HG02642 (cell line): ENCODE results near the gene CCDC34.

Source experiments
- ATAC-seq: cut with Tn5 transposase; IDR thresholded peaks from one replicate; pipeline ENCODE4 v1.9.1; 2021; ENCODE audit warnings: mild to moderate bottlenecking; ENCODE audit not compliant: unreplicated experiment, poor library complexity

The CCDC34 gene, protein sequence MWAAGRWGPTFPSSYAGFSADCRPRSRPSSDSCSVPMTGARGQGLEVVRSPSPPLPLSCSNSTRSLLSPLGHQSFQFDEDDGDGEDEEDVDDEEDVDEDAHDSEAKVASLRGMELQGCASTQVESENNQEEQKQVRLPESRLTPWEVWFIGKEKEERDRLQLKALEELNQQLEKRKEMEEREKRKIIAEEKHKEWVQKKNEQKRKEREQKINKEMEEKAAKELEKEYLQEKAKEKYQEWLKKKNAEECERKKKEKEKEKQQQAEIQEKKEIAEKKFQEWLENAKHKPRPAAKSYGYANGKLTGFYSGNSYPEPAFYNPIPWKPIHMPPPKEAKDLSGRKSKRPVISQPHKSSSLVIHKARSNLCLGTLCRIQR

DNA sequence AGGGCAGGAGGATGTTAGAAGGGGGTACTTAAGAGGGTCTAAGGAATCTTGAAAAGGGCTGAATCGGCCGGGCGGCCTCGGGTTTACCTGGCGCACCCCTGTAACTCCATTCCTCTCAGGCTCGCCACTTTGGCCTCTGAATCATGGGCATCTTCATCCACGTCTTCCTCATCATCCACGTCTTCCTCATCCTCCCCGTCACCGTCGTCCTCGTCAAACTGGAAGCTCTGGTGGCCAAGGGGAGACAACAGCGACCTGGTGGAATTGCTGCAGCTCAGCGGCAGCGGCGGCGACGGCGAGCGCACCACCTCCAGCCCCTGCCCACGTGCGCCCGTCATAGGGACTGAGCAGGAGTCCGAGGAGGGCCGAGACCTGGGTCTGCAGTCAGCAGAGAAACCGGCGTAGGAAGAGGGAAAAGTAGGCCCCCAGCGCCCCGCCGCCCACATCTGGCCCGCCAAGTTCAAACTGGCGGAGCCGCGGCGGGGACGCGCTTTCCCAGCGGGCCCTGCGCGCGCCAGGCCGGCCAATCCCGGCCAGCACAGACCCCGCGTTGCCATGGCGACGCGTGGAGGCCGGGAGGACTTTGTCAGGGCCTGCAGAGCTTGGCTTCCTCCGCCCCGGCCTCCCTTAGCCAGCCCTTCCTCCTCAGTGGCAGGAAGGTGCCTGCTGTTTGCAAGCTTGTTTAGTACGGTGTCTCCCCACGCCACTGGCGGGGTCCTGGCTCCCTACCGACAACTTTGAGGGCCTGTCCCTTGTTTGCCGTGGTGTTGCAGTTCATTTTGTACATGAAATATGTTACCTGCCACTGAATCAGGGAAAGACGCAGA is at the start of gene CCDC34:
TSS of gene CCDC34 (minus strand) at position 467 of the 827 bp plus-strand sequence. CDS start at position 446, 21 bp downstream.
- peak; percentile 100 for ATAC-seq

DNA sequence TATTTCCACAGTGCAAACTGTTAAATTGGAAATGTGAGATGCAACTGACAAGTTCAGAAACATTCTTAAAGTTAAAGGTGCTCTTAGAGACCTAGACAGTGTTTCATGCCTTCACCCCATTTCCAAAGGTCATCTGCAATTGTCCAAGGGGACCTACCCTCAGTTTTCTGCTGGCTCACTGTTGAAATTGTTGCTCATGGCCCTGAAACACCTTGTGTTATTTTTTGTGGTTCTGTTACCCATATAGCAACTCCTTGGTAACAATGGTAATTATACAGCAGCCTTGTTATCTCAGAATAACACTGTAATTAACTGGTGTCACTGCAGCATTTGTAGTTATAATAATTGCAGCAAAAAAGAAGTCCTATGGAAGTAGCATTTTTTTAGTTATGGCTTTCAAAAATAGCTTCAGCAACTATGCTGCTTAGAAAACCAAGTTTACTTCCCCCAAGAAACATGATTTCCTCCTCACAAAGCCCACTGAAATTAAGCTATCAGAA is 49.2 kb upstream of the CCDC34 start:
- ATAC-seq = no peak

GRCh38 chr11:27411328-27411727 is 48.3 kb upstream of the CCDC34 start:
- no peak for ATAC-seq

DNA sequence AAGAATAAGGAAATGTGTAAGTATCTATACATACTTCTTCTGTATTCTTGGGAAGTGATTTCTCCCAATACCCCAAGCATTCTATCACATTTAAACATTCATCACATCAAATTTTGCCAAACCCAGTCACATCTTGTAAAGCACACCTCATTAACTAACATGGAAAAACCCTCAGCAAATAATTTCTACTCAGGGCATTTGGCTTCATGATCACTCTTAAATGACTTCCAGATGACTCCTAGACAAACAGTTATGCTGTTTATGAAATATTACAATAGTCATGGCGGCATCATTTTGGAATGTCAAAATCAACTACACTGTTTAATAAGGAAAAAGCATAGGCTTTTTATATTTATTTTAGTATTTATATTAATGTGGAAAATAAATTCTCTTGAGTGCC is 47.3 kb upstream of the CCDC34 start:
- no peak for ATAC-seq

DNA sequence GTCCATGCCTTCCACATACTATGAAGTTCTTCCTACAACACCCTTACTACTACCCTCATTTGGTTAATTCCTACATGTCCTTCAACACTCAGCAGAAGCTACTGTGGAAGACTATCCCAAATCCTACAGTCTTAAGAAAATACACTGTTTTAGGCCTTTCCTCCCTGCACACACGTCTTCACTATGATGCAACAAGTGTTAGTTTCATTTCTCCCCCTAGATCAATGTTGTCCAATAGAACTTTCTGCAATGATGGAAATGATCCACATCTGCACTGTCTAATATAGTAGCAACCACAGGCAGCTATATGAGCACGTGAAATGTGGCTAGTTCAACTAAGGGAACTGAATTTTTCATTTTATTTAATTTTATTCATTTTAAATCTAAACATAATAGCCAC is 46.7 kb upstream of the CCDC34 start:
- ATAC-seq = no peak

DNA sequence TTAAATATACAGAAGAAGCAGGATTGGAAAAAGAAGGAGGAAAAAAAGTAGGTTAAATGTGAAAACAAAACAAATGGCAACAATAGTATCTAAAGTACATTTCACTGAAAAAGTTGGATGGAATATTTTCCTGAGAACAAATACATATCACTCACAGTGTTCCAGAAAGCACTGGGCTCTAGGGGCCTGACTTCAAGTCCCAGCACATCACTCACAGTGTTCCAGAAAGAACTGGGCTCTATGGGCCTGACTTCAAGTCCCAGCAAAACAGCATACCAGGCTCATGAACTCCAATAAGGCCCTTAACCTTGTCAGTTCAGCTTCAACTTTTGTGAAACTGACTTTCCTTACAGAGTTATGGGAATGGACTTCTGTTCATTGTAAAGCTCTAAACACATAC is 46.0 kb upstream of the CCDC34 start:
- ATAC-seq = no peak

GRCh38 chr11:27408246-27408800 is 45.3 kb upstream of the CCDC34 start:
- no peak for ATAC-seq

DNA sequence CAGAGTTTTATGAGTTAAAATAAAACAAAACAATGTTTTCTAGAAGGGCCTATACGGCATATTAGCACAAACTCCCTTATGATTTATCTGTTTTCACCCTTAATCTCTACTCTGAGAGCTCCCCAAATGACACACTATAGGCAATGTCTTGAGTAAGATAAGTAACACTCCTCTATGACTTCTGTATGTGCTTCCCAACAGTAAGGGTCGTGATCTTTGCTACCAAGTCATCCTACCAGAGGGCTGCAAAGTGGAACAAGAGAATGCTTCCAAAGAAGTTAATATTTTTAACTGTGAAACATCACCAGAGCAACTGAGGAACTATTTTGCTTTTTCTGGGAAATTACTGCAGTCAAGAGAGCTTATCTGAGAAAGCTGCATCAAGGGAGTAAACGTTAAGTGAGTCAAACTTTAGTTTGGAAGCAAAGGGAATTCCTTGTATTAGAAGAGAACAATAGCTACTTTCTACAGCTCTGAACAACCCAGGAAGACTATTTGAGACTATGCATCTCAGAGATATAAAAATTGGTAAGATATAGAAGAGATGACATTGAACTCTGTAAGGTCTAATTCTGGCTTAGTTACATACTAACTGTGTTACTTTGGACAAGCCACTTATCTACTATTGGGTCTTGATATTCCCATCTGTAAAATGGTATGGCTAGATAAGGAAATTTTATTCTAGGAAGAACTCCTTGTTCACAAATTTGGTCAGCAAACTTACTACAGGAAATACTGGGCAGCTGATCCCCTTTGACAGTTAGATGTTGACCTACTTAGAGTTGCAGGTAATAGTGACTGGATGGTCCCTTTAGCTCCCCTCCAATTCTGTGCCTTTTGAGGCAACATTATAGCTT is 43.7 kb upstream of the CCDC34 start:
- no peak for ATAC-seq

GRCh38 chr11:27405134-27405533 is 42.1 kb upstream of the CCDC34 start:
- no peak for ATAC-seq

DNA sequence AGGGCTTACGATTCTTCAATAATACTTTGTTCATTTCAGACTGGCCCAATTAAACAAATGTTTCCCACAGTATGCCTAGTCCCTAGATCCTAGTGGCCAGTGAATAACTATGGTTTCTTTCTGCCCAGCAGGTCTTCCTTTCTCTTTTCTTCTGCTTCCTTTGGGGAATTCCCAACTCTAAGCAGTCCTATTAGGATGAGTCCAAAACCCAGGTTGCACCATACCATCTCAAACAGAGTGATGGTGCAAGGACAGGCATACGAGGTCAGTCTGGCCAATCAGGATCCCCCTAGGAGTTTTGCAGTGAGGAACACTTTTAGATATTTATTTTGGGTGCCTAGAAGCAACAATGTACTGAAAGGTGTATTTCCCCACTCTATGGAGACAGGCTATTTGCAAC is 41.4 kb upstream of the CCDC34 start:
- ATAC-seq = no peak

DNA sequence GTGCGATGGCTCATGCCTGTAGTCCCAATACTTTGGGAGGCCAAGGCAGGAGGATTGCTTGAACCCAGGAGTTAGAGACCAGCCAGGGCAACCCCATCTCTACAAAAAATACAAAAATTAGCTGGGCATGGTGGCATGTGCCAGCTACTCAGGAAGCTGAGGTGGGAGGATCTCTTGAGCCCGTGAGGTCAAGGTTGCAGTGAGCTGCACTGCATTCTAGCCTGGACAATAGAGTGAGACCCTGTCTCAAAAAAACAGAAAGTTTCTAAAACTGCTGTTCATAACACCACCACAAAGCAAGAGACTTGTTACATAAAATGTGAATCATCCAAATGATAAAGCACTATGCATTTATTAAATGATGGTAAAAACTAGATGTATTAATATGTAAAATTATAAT is 40.2 kb upstream of the CCDC34 start:
- no peak for ATAC-seq

DNA sequence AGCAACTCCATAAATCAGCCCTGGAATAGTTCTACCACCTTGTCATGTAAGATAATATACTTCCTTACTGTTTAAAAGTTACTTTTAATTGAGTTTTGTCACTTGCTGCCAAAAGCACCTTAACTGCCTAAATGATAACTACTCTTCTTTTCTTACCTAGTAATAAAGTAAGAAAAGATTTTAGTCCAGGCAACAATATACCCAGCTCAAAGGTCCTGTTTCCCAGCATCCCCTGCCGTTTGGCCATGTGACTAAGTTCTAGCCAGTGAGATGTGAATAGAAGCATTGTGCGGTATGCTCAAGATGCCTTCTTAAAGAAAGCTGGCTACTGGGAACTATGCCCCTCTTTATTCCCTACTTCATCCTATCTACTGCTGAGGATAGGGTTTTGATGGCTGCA is 39.4 kb upstream of the CCDC34 start:
- ATAC-seq = no peak

DNA sequence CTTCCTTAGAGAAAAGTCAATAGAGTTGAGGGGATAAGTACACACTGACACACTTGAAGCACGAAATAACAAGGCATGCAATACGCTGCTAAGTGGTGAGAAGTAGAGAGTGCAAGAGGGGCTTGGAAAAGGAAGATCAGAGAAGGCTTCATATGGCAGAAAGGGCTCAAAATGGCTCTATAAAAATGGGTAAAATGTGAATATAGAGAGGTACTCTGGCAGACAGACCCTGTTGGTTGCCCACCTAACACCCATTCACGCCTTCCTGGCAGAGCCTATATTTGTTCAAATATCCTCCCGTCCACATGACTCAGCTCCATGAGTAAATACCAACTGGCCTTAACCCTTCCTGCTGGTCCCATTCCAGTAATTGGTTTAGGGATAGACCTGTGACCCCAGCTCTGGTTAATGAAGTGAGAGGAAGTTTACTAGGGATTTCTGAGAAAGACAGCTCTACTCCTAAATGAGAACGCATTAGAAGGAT is 38.9 kb upstream of the CCDC34 start:
- no peak for ATAC-seq

DNA sequence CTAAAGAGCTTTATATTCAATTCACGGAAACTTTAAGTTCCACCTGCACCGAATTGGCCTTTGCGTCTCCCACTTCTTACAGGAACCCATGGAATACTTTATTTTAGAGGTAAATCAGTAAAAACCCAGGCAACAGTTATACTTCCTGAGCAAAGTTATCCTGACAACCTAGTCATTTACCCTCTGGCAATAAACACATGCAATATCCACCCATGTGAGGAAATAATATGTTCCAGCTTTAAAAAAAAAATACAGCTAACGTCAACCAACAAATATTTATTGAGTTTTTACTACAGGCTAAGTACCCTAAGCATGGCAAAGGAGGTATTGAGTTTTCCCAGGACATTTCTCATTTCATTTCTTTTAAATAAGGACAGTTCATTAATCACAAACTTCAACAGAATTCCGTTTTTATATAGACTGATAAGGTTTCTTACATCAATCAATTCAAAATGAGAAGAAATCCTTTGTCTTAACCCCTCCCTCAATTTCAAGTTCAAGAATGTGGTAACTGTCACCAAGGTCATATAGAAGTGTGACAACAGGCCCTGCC is 38.3 kb upstream of the CCDC34 start:
- no peak for ATAC-seq

GRCh38 chr11:27398400-27398770 is 35.4 kb upstream of the CCDC34 start:
- no peak for ATAC-seq

DNA sequence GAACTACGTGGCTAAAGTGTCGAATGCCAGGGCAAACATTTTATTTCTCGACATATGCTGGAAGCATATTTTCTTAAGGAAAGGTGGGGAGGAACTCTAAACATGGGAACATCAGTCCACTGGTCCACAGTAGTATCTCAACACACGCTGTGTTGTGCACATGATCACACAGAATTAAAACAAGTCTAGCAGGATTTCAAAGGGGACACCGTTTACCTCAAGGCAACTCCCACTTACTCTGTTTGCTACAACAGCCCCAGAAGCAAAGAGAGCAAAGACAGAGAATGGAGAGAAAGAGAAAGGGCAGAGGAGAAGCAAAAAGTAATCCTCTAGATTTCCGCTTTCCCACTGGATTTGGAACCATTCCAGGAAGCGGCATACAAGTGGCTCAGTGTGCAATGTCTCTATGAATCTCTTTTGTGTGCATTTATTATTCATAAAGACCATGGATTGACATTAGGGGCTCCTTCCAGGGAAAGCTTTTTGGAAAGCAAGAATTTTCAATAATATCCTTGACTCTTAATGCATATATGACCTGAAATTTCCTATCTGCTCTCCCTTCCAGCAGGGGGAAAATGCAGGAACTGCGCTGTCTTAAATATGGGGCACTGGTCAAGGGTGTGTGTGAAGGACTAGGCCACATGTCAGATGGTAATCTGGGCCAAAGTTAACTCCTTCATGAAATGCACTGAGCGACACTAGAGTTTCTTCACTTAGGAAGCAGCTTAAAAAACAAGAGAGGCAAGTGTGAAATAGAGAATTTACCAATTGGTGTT is 34.8 kb upstream of the CCDC34 start:
- ATAC-seq = no peak

DNA sequence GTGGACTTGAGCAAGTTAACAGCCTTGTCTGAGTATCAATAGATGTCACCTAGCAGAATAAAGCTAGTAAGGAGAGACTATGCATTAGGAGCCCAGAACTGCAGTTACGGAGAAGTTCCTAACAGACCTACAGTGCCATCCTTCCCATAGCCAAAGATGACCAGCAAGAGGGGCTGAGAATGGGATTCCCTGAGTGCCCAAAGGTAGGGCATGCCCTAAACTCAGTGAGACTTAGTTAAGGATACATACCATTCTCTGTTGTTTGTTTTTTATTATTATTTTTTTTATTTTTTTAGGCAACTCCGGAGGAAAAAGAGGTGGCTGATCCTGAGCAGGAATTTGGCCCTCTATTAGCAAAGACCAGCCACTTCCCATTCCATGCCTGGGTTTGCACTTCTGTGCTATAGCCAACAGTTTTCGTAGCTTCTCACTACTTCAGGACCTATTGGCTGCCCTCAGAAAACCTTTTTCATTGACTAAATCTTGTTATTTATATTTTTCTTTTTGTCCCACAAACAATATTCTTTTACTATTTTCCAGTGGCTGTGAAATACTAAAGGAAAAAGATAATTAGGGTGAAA is 33.3 kb upstream of the CCDC34 start:
- no peak for ATAC-seq

DNA sequence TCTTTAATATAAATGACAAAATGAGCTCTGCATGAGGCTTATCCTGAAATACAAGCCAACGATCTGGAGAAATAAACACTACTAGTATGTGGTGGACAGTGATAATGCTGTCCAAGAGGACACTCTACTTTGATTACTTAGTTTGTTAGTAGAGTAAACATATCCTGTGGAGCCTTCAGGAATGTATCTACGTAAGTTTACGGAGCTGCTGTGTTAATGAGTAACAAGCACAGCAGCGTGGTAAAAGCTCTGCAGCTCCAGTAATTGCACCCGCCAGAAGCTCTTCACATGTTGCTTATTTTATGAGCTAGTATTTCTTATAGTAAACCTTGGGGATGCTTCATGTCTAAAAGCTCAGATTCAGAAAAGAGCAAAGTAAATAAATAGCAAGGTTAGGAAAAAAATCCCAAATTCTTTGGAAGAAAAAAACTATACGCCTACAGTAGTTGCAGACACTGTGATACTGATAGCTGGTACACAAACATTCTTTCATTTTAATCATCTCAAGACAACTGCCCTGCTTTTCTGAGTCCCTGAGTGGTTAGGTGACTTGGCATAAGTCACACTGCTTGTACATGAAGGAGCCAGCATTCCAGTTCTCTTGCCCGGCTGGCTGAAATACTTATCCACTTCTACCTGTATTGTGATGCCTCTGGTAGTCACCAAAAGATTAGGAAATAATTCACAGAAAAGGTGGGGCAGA is 32.7 kb upstream of the CCDC34 start:
- no peak for ATAC-seq
